ENCODE data around the gene POLR1E.
A peak's percentile ranks its signal among the peaks of the same experiment; 100 is the strongest.

- TF ChIP-seq CTCF (IDR thresholded peaks at IDR 0.05 in 2 of 3, conservative IDR thresholded peaks at IDR 0.05 in 1 of 3; ENCODE audit: borderline replicate concordance in 1 of 3, insufficient read depth in 1 of 3, low read depth in 2 of 3, low read length in 2 of 3) (no peak), EZH2 (IDR thresholded peaks at IDR 0.05) (no peak), POLR2A (IDR thresholded peaks at IDR 0.05; ENCODE audit: borderline replicate concordance, extremely low read depth, insufficient read depth, insufficient read length) (no peak), POLR2AphosphoS5 (IDR thresholded peaks at IDR 0.05; ENCODE audit: low read depth, low read length) (peak; percentile 66)
Measured at GRCh38 chr9:37468620-37469019, 17.1 kb upstream of the POLR1E start.
